ENCODE data around the gene CALML3.

Gene CALML3

GRCh38 chr10:5491477-5491876, 33.3 kb upstream of the CALML3 start:
- no peaks in the 10 kb centered on the region for H4K20me1 ChIP-seq
- H3K4me2 ChIP-seq, result peak overlapping the region; percentile 73
- no peak for TF ChIP-seq Cebpa-rat (IDR thresholded peaks at IDR 0.05)

GRCh38 chr10:5492322-5492855, 32.4 kb upstream of the CALML3 start:
- H3K27me3 ChIP-seq, result no peaks in the 10 kb centered on the region
- no peak overlapping the region for H3K4me2 ChIP-seq
- no peak overlapping the region for H3K4me3 ChIP-seq
- H3K27ac ChIP-seq, result no peak overlapping the region
- H4K20me1 ChIP-seq, result no peaks in the 10 kb centered on the region
- no peak overlapping the region for H3K9ac ChIP-seq
- H3K4me1 ChIP-seq, result peaks cover 16% of the 10 kb centered on the region
- no peak for TF ChIP-seq Cebpa-rat (IDR thresholded peaks at IDR 0.05)
- H3K9me3 ChIP-seq, result peaks cover 11% of the 10 kb centered on the region
- H3K36me3 ChIP-seq, result no peaks in the 10 kb centered on the region

More at GRCh38 chr10:5491477-5491876, 33.3 kb upstream of the CALML3 start:
- H3K36me3 ChIP-seq, result no peaks in the 10 kb centered on the region
- H3K4me1 ChIP-seq, result peaks cover 16% of the 10 kb centered on the region
- no peaks in the 10 kb centered on the region for H3K27me3 ChIP-seq
- H3K4me3 ChIP-seq, result no peak overlapping the region
- peaks cover 11% of the 10 kb centered on the region for H3K9me3 ChIP-seq
- H3K27ac ChIP-seq, result peak overlapping the region; percentile 28; the same call in 1 of the 2 replicates
- no peak overlapping the region for H3K9ac ChIP-seq

- peaks cover 16% of the 10 kb centered on the region for H3K4me1 ChIP-seq
- no peak overlapping the region for H3K9ac ChIP-seq
- H3K4me3 ChIP-seq, result no peak overlapping the region
- H3K27me3 ChIP-seq, result no peaks in the 10 kb centered on the region
- no peak overlapping the region for H3K4me2 ChIP-seq
- H3K9me3 ChIP-seq, result peaks cover 11% of the 10 kb centered on the region
- H3K36me3 ChIP-seq, result no peaks in the 10 kb centered on the region
- H4K20me1 ChIP-seq, result no peaks in the 10 kb centered on the region
- H3K27ac ChIP-seq, result no peak overlapping the region
- no peak for TF ChIP-seq Cebpa-rat (IDR thresholded peaks at IDR 0.05)
Measured at GRCh38 chr10:5492929-5493576, 31.7 kb upstream of the CALML3 start.

GRCh38 chr10:5493691-5494090, 31.1 kb upstream of the CALML3 start:
- H3K36me3 ChIP-seq, result no peaks in the 10 kb centered on the region
- H3K4me3 ChIP-seq, result no peak overlapping the region
- H3K4me1 ChIP-seq, result peaks cover 16% of the 10 kb centered on the region
- no peaks in the 10 kb centered on the region for H4K20me1 ChIP-seq
- no peaks in the 10 kb centered on the region for H3K27me3 ChIP-seq
- no peak overlapping the region for H3K27ac ChIP-seq
- no peak overlapping the region for H3K9ac ChIP-seq
- peaks cover 11% of the 10 kb centered on the region for H3K9me3 ChIP-seq
- no peak for TF ChIP-seq Cebpa-rat (IDR thresholded peaks at IDR 0.05)
- no peak overlapping the region for H3K4me2 ChIP-seq

- H3K27me3 ChIP-seq, result no peaks in the 10 kb centered on the region
- no peak for TF ChIP-seq Cebpa-rat (IDR thresholded peaks at IDR 0.05)
- H3K9me3 ChIP-seq, result peaks cover 11% of the 10 kb centered on the region
- peaks cover 16% of the 10 kb centered on the region for H3K4me1 ChIP-seq
- no peaks in the 10 kb centered on the region for H3K36me3 ChIP-seq
- no peaks in the 10 kb centered on the region for H4K20me1 ChIP-seq
- no peak overlapping the region for H3K27ac ChIP-seq
- no peak overlapping the region for H3K4me2 ChIP-seq
- H3K9ac ChIP-seq, result no peak overlapping the region
- no peak overlapping the region for H3K4me3 ChIP-seq
Measured at GRCh38 chr10:5494611-5495010, 30.1 kb upstream of the CALML3 start.

GRCh38 chr10:5496261-5497250, 28.2 kb upstream of the CALML3 start:
- no peaks in the 10 kb centered on the region for H4K20me1 ChIP-seq
- H3K36me3 ChIP-seq, result no peaks in the 10 kb centered on the region
- H3K9ac ChIP-seq, result no peak overlapping the region
- no peak overlapping the region for H3K4me3 ChIP-seq
- H3K27ac ChIP-seq, result no peak overlapping the region
- TF ChIP-seq Cebpa-rat (IDR thresholded peaks at IDR 0.05), result no peak
- H3K4me2 ChIP-seq, result no peak overlapping the region
- no peaks in the 10 kb centered on the region for H3K27me3 ChIP-seq
- peaks cover 5% of the 10 kb centered on the region for H3K4me1 ChIP-seq
- H3K9me3 ChIP-seq, result peaks cover 11% of the 10 kb centered on the region

GRCh38 chr10:5497289-5497688, 27.5 kb upstream of the CALML3 start:
- Histone ChIP-seq H3K9ac (no peak overlapping the region), H3K36me3 (no peaks in the 10 kb centered on the region), H3K4me2 (no peak overlapping the region), H3K27ac (no peak overlapping the region), H4K20me1 (no peaks in the 10 kb centered on the region), H3K27me3 (no peaks in the 10 kb centered on the region), H3K4me1 (peaks cover 6% of the 10 kb centered on the region), H3K9me3 (peaks cover 9% of the 10 kb centered on the region), H3K4me3 (no peak overlapping the region)
- no peak for TF ChIP-seq Cebpa-rat (IDR thresholded peaks at IDR 0.05)

GRCh38 chr10:5497948-5498730, 26.6 kb upstream of the CALML3 start:
- no peak for TF ChIP-seq Cebpa-rat (IDR thresholded peaks at IDR 0.05)
- Histone ChIP-seq H3K27ac (no peak overlapping the region), H3K9me3 (peaks cover under 1% of the 10 kb centered on the region; the same call in 1 of the 2 replicates), H4K20me1 (no peaks in the 10 kb centered on the region), H3K4me2 (no peak overlapping the region), H3K4me3 (no peak overlapping the region), H3K27me3 (no peaks in the 10 kb centered on the region), H3K9ac (no peak overlapping the region), H3K4me1 (peaks cover 11% of the 10 kb centered on the region), H3K36me3 (no peaks in the 10 kb centered on the region)

GRCh38 chr10:5498791-5499492, 25.8 kb upstream of the CALML3 start:
- Histone ChIP-seq H3K27ac (no peak overlapping the region), H3K36me3 (no peaks in the 10 kb centered on the region), H3K4me2 (no peak overlapping the region), H3K9me3 (no peaks in the 10 kb centered on the region), H3K4me1 (peaks cover 11% of the 10 kb centered on the region), H3K4me3 (no peak overlapping the region), H3K9ac (no peak overlapping the region), H4K20me1 (no peaks in the 10 kb centered on the region), H3K27me3 (no peaks in the 10 kb centered on the region)
- no peak for TF ChIP-seq Cebpa-rat (IDR thresholded peaks at IDR 0.05)

Measured in BLaER1 (cell line).